WTC11 (cell line): ENCODE results near the gene GLOD5. TPM values are rescaled to one million over a fixed set of nuclear protein-coding genes. Genes with fewer than 3 reads are reported as not detected.

ENCODE experiments used
- ATAC-seq: fragments of 200-7000 bp; cut with Tn5 transposase; 2 replicates; pipeline ENCODE4 v1.10.0; 2021; ENCODE audit warnings: mild to moderate bottlenecking, moderate library complexity
- CTCF ChIA-PET: fragments of 300-600 bp; sonication (Branson Sonifier 250); formaldehyde crosslinking; loops from one replicate; lab custom pipeline; 2021; ENCODE audit warnings: antibody characterized with exemption; lab: Charles Lee
- POLR2A ChIA-PET: fragments of 350-600 bp; sonication (Branson Sonifier 250); formaldehyde crosslinking; loops from one replicate; lab custom pipeline; 2021; ENCODE audit warnings: antibody characterized with exemption; lab: Charles Lee
- DNase-seq: peaks from one replicate; pipeline ENCODE4 v3.0.0; 2021; ENCODE audit warnings: low spot score
- H3K27ac Mint-ChIP-seq: 2 replicates; pipeline ENCODE4 v1.8.0; 2021; ENCODE audit warnings: mixed read lengths
- H3K27me3 Mint-ChIP-seq: 2 replicates; pipeline ENCODE4 v1.8.0; 2021; ENCODE audit warnings: low read depth, mild to moderate bottlenecking, moderate library complexity, mixed read lengths
- H3K36me3 Mint-ChIP-seq: 2 replicates; pipeline ENCODE4 v1.8.0; 2021; ENCODE audit warnings: mixed read lengths
- H3K4me1 Mint-ChIP-seq: 2 replicates; pipeline ENCODE4 v1.8.0; 2022; ENCODE audit warnings: mixed read lengths
- H3K4me3 Mint-ChIP-seq: 2 replicates; pipeline ENCODE4 v1.8.0; 2021; ENCODE audit warnings: mild to moderate bottlenecking, moderate library complexity, mixed read lengths
- H3K9me3 Mint-ChIP-seq: 2 replicates; pipeline ENCODE4 v1.8.0; 2021; ENCODE audit warnings: mixed read lengths
- CBFB ChIP-seq: sonication (generic); formaldehyde crosslinking; IDR thresholded peaks from 2 replicates; pipeline ENCODE4 v1.8.1; 2022; ENCODE audit warnings: mild to moderate bottlenecking, low read depth, missing genetic modification reagents
- CREB1 ChIP-seq: sonication (generic); formaldehyde crosslinking; IDR thresholded peaks from 2 replicates; pipeline ENCODE4 v1.8.0; 2023; ENCODE audit warnings: mild to moderate bottlenecking, missing genetic modification reagents
- CREM ChIP-seq: sonication (generic); formaldehyde crosslinking; IDR thresholded peaks from 2 replicates; pipeline ENCODE4 v1.8.1; 2022; ENCODE audit warnings: mild to moderate bottlenecking, missing genetic modification reagents, moderate library complexity
- FOXJ3 ChIP-seq: sonication (generic); formaldehyde crosslinking; IDR thresholded peaks from 2 replicates; pipeline ENCODE4 v1.9.0; 2021; ENCODE audit warnings: missing genetic modification reagents, mild to moderate bottlenecking, borderline replicate concordance
- FOXK1 ChIP-seq: sonication (generic); formaldehyde crosslinking; IDR thresholded peaks from 2 replicates; pipeline ENCODE4 v1.8.0; 2022; ENCODE audit warnings: mild to moderate bottlenecking, moderate library complexity, missing genetic modification reagents
- GTF2I ChIP-seq: fragments of 250-450 bp; sonication (Bioruptor Pico); conservative IDR thresholded peaks from 2 replicates; pipeline ENCODE4 v1.4.0; 2021; ENCODE audit warnings: mild to moderate bottlenecking
- TEAD1 ChIP-seq: sonication (generic); formaldehyde crosslinking; IDR thresholded peaks from 2 replicates; pipeline ENCODE4 v1.8.0; 2022; ENCODE audit warnings: mild to moderate bottlenecking, missing genetic modification reagents
- ZNF317 ChIP-seq: sonication (generic); formaldehyde crosslinking; IDR thresholded peaks from 2 replicates; pipeline ENCODE4 v1.8.1; 2023; ENCODE audit warnings: low read depth, mild to moderate bottlenecking, moderate library complexity, missing genetic modification reagents, borderline replicate concordance
- ZNF396 ChIP-seq: fragments of 250-450 bp; sonication (Bioruptor Pico); IDR thresholded peaks from 2 replicates; pipeline ENCODE4 v1.8.0; 2021; ENCODE audit warnings: mild to moderate bottlenecking, moderate library complexity, borderline replicate concordance
- ZNF423 ChIP-seq: fragments of 250-450 bp; sonication (Bioruptor Pico); IDR thresholded peaks from 2 replicates; pipeline ENCODE4 v2.1.2; 2022; ENCODE audit warnings: mild to moderate bottlenecking, moderate library complexity
- total RNA-seq: library from RNA; stranded (reverse); gene quantifications from 3 replicates; pipeline ENCODE4 v1.2.3, GENCODE V29; 2021
- TF ChIP-seq, protein P1 (sequence below): sonication (generic); formaldehyde crosslinking; IDR thresholded peaks from 2 replicates; pipeline ENCODE4 v1.8.1; 2023; ENCODE audit warnings: mild to moderate bottlenecking, missing genetic modification reagents, borderline replicate concordance
- TF ChIP-seq, protein P2 (sequence below): sonication (generic); formaldehyde crosslinking; IDR thresholded peaks from 2 replicates; pipeline ENCODE4 v1.8.0; 2022; ENCODE audit warnings: mild to moderate bottlenecking, missing genetic modification reagents
- TF ChIP-seq, protein P3 (sequence below): sonication (generic); formaldehyde crosslinking; IDR thresholded peaks from 2 replicates; pipeline ENCODE4 v1.8.1; 2023; ENCODE audit warnings: mild to moderate bottlenecking, missing genetic modification reagents, moderate library complexity
- TF ChIP-seq, protein P4 (sequence below): sonication (generic); formaldehyde crosslinking; IDR thresholded peaks from 2 replicates; pipeline ENCODE4 v1.8.0; 2022; ENCODE audit warnings: mild to moderate bottlenecking, missing genetic modification reagents
- TF ChIP-seq, protein P5 (sequence below): sonication (generic); formaldehyde crosslinking; IDR thresholded peaks from 2 replicates; pipeline ENCODE4 v1.8.0; 2022; ENCODE audit warnings: mild to moderate bottlenecking, missing genetic modification reagents
- TF ChIP-seq, protein P6 (sequence below): sonication (generic); formaldehyde crosslinking; IDR thresholded peaks from 2 replicates; pipeline ENCODE4 v1.8.0; 2022; ENCODE audit warnings: missing genetic modification reagents

The GLOD5 gene
- total RNA-seq, 1 experiment from 2014 or later, result not detected

DNA sequence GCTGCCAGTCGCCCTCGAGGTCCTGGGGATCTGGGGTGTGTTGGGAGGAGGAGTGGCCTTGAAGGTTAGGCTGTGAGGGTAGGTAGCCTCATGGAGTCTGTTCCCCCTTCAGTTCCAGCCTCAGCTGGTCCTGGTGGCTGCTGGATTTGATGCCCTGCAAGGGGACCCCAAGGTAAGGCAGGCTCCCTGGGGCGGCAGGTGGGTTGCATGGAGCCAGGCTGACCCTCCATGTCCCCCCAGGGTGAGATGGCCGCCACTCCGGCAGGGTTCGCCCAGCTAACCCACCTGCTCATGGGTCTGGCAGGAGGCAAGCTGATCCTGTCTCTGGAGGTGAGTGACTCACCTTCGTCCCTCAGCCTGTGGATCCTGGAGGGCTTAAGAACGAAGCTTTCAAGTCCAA is 53.2 kb downstream of the GLOD5 start:
- TF ChIP-seq, protein P1, sequence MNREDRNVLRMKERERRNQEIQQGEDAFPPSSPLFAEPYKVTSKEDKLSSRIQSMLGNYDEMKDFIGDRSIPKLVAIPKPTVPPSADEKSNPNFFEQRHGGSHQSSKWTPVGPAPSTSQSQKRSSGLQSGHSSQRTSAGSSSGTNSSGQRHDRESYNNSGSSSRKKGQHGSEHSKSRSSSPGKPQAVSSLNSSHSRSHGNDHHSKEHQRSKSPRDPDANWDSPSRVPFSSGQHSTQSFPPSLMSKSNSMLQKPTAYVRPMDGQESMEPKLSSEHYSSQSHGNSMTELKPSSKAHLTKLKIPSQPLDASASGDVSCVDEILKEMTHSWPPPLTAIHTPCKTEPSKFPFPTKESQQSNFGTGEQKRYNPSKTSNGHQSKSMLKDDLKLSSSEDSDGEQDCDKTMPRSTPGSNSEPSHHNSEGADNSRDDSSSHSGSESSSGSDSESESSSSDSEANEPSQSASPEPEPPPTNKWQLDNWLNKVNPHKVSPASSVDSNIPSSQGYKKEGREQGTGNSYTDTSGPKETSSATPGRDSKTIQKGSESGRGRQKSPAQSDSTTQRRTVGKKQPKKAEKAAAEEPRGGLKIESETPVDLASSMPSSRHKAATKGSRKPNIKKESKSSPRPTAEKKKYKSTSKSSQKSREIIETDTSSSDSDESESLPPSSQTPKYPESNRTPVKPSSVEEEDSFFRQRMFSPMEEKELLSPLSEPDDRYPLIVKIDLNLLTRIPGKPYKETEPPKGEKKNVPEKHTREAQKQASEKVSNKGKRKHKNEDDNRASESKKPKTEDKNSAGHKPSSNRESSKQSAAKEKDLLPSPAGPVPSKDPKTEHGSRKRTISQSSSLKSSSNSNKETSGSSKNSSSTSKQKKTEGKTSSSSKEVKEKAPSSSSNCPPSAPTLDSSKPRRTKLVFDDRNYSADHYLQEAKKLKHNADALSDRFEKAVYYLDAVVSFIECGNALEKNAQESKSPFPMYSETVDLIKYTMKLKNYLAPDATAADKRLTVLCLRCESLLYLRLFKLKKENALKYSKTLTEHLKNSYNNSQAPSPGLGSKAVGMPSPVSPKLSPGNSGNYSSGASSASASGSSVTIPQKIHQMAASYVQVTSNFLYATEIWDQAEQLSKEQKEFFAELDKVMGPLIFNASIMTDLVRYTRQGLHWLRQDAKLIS, result no peak
- no peak for TF ChIP-seq CREM (CRISPR knock-in tag)
- Mint-ChIP-seq H3K4me1 (no peaks in the 10 kb centered on the region), H3K4me3 (no peak overlapping the region), H3K27me3 (no peaks in the 10 kb centered on the region), H3K36me3 (peaks cover 3% of the 10 kb centered on the region), H3K9me3 (no peaks in the 10 kb centered on the region), H3K27ac (no peak overlapping the region)
- ChIA-PET CTCF (no interaction called here), POLR2A (no interaction called here)
- DNase-seq (no peak), ATAC-seq (no peak)

DNA sequence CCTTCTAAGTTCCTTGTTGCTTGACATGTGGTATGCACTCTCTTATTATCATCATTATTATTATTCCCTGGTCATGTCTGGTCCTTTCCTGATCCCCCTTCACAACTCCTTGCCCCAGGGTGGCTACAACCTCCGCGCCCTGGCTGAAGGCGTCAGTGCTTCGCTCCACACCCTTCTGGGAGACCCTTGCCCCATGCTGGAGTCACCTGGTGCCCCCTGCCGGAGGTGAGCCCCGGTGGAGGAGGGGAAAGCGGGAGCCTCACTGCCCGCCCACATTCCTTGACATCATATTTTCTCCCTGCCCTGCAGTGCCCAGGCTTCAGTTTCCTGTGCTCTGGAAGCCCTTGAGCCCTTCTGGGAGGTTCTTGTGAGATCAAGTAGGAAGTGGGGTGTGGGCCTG is 53.7 kb downstream of the GLOD5 start:
- TF ChIP-seq ZNF317, result no peak
- no peak for TF ChIP-seq FOXJ3 (CRISPR knock-in tag)
- no peak for TF ChIP-seq GTF2I (CRISPR knock-in tag)
- TF ChIP-seq, protein P2, sequence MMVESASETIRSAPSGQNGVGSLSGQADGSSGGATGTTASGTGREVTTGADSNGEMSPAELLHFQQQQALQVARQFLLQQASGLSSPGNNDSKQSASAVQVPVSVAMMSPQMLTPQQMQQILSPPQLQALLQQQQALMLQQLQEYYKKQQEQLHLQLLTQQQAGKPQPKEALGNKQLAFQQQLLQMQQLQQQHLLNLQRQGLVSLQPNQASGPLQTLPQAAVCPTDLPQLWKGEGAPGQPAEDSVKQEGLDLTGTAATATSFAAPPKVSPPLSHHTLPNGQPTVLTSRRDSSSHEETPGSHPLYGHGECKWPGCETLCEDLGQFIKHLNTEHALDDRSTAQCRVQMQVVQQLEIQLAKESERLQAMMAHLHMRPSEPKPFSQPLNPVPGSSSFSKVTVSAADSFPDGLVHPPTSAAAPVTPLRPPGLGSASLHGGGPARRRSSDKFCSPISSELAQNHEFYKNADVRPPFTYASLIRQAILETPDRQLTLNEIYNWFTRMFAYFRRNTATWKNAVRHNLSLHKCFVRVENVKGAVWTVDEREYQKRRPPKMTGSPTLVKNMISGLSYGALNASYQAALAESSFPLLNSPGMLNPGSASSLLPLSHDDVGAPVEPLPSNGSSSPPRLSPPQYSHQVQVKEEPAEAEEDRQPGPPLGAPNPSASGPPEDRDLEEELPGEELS, result no peak
- no peak for TF ChIP-seq TEAD1 (CRISPR knock-in tag)
- no peak for TF ChIP-seq ZNF396 (CRISPR knock-in tag)
- TF ChIP-seq, protein P3, sequence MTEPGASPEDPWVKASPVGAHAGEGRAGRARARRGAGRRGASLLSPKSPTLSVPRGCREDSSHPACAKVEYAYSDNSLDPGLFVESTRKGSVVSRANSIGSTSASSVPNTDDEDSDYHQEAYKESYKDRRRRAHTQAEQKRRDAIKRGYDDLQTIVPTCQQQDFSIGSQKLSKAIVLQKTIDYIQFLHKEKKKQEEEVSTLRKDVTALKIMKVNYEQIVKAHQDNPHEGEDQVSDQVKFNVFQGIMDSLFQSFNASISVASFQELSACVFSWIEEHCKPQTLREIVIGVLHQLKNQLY (CRISPR knock-in tag), result no peak
- TF ChIP-seq ZNF423 (CRISPR knock-in tag), result no peak
- ChIA-PET POLR2A (no interaction called here), CTCF (no interaction called here)
- Mint-ChIP-seq H3K36me3 (peaks cover 3% of the 10 kb centered on the region), H3K4me3 (no peak overlapping the region), H3K27ac (no peak overlapping the region), H3K9me3 (no peaks in the 10 kb centered on the region), H3K27me3 (no peaks in the 10 kb centered on the region), H3K4me1 (no peaks in the 10 kb centered on the region)
- ATAC-seq (no peak), DNase-seq (no peak)

DNA sequence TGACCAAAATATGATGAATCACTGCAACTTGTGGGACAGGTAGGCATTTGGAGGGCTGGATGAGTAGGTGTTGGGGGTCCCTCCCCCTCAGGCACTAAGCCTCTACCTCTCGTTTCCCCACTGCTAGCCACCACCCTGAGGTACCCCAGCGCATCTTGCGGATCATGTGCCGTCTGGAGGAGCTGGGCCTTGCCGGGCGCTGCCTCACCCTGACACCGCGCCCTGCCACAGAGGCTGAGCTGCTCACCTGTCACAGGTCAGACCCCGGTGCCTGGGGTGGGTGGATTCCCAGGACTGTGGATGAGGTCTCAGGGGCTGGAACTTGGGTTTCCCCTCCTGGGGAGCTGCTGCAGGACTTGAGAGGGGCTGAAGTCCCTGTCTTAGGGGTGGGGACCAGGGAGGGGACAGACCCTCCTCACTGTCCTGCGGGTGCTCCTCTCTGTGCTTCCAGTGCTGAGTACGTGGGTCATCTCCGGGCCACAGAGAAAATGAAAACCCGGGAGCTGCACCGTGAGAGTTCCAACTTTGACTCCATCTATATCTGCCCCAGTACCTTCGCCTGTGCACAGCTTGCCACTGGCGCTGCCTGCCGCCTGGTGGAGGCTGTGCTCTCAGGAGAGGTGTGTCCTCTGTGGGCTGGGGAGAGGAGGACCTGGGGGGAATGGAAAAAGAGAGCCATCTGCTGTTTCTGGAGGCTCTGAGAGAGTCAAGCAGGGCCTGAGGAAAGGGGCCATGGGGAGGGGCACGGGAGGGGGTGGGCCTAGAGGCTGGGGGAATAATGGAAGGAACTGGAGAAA is 54.7 kb downstream of the GLOD5 start:
- H3K9me3 Mint-ChIP-seq, result no peaks in the 10 kb centered on the region
- no peaks in the 10 kb centered on the region for H3K4me1 Mint-ChIP-seq
- H3K36me3 Mint-ChIP-seq, result peaks cover 3% of the 10 kb centered on the region
- ATAC-seq (no peak), DNase-seq (no peak)
- H3K4me3 Mint-ChIP-seq, result no peak overlapping the region
- CTCF ChIA-PET, result interaction anchor here (0.7 kb wide), 1 partner anchor 121 kb away, joined by 4 read pairs; no protein-coding TSS in a partner anchor
- POLR2A ChIA-PET, result no interaction called here
- TF ChIP-seq CBFB (no peak), FOXK1 (CRISPR knock-in tag) (no peak), CREB1 (CRISPR knock-in tag) (no peak)
- TF ChIP-seq, protein P4, sequence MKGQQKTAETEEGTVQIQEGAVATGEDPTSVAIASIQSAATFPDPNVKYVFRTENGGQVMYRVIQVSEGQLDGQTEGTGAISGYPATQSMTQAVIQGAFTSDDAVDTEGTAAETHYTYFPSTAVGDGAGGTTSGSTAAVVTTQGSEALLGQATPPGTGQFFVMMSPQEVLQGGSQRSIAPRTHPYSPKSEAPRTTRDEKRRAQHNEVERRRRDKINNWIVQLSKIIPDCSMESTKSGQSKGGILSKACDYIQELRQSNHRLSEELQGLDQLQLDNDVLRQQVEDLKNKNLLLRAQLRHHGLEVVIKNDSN (CRISPR knock-in tag), result no peak
- TF ChIP-seq, protein P5, sequence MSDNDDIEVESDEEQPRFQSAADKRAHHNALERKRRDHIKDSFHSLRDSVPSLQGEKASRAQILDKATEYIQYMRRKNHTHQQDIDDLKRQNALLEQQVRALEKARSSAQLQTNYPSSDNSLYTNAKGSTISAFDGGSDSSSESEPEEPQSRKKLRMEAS (CRISPR knock-in tag), result no peak
- TF ChIP-seq, protein P6, sequence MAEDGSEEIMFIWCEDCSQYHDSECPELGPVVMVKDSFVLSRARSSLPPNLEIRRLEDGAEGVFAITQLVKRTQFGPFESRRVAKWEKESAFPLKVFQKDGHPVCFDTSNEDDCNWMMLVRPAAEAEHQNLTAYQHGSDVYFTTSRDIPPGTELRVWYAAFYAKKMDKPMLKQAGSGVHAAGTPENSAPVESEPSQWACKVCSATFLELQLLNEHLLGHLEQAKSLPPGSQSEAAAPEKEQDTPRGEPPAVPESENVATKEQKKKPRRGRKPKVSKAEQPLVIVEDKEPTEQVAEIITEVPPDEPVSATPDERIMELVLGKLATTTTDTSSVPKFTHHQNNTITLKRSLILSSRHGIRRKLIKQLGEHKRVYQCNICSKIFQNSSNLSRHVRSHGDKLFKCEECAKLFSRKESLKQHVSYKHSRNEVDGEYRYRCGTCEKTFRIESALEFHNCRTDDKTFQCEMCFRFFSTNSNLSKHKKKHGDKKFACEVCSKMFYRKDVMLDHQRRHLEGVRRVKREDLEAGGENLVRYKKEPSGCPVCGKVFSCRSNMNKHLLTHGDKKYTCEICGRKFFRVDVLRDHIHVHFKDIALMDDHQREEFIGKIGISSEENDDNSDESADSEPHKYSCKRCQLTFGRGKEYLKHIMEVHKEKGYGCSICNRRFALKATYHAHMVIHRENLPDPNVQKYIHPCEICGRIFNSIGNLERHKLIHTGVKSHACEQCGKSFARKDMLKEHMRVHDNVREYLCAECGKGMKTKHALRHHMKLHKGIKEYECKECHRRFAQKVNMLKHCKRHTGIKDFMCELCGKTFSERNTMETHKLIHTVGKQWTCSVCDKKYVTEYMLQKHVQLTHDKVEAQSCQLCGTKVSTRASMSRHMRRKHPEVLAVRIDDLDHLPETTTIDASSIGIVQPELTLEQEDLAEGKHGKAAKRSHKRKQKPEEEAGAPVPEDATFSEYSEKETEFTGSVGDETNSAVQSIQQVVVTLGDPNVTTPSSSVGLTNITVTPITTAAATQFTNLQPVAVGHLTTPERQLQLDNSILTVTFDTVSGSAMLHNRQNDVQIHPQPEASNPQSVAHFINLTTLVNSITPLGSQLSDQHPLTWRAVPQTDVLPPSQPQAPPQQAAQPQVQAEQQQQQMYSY (CRISPR knock-in tag), result no peak
- H3K27me3 Mint-ChIP-seq, result no peaks in the 10 kb centered on the region
- no peak overlapping the region for H3K27ac Mint-ChIP-seq
